Subcutaneous abdominal adipose tissue (tissue), 5 donors: Measurements from ENCODE around the gene RPS21.

Source experiments
- H3K27ac ChIP-seq: one replicate; pipeline ENCODE4 v1.7.0; 2013; ENCODE audit warnings: low read depth, mild to moderate bottlenecking, inconsistent platforms, low read length, moderate library complexity
- H3K27me3 ChIP-seq, 5 donors: one replicate each; pipeline ENCODE4 v1.7.0; 2013; ENCODE audit warnings: low read length in 5 of 5, inconsistent platforms in 1 of 5; ENCODE audit not compliant: control insufficient read depth in 5 of 5, insufficient read depth in 4 of 5
- H3K36me3 ChIP-seq, 5 donors: one replicate each; pipeline ENCODE4 v1.7.0; 2013; ENCODE audit warnings: low read length in 5 of 5; ENCODE audit not compliant: control insufficient read depth in 5 of 5, insufficient read depth in 5 of 5
- H3K4me1 ChIP-seq, 5 donors: one replicate each; pipeline ENCODE4 v1.7.0; 2013; ENCODE audit warnings: low read length in 5 of 5, mild to moderate bottlenecking in 3 of 5, moderate library complexity in 1 of 5; ENCODE audit not compliant: control insufficient read depth in 5 of 5, insufficient read depth in 5 of 5
- H3K4me3 ChIP-seq, 5 donors: one replicate each; pipeline ENCODE4 v1.7.0; 2013; ENCODE audit warnings: low read length in 5 of 5, low read depth in 1 of 5
- H3K9ac ChIP-seq, 5 donors: one replicate each; pipeline ENCODE4 v1.7.0; 2013; ENCODE audit warnings: low read length in 5 of 5, mild to moderate bottlenecking in 4 of 5, moderate library complexity in 3 of 5
- H3K9me3 ChIP-seq, 5 donors: one replicate each; pipeline ENCODE4 v1.7.0; 2013; ENCODE audit warnings: low read length in 5 of 5; ENCODE audit not compliant: control insufficient read depth in 5 of 5
- donor health status: healthy.
- donor health status: healthy.
- donor health status: healthy.
- donor health status: healthy.
- donor health status: healthy.

Gene RPS21

DNA sequence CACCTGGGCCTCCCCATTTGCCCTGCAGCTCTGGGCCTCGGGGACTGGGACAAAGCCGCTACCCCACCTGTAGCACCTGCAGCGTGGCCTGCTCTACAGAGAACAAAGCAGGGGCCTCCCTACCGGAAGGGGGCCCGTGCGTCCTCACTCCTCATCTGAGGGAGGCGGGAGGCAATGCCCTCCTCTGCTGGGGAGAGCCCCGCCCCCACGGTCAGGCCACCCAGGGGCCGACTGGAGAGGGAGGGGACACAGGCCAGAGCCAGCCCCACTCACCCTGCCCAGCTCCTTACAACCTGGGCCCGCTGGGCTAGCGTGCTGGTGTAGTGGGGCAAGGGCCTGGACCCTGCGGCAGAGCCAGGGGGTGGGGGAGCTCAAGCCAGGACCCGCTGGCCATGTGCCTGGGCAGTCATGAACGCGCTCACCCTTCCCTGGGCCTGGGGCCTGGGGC, 27.8 kb upstream of the RPS21 start:
- H3K4me3 ChIP-seq: peak overlapping the region in 2 of 5 donors; percentile 34 to 49
- peaks cover 0 to 4% (median 0%) of the 10 kb centered on the region in 5 donors for H3K36me3 ChIP-seq
- H3K27me3 ChIP-seq: no peaks in the 10 kb centered on the region
- H3K27ac ChIP-seq: peak overlapping the region; percentile 92
- H3K9me3 ChIP-seq: no peaks in the 10 kb centered on the region
- peak overlapping the region in 3 of 5 donors; percentile 62 to 81 (median 70) for H3K9ac ChIP-seq
- H3K4me1 ChIP-seq: peaks cover 5 to 83% (median 59%) of the 10 kb centered on the region in 5 donors

DNA sequence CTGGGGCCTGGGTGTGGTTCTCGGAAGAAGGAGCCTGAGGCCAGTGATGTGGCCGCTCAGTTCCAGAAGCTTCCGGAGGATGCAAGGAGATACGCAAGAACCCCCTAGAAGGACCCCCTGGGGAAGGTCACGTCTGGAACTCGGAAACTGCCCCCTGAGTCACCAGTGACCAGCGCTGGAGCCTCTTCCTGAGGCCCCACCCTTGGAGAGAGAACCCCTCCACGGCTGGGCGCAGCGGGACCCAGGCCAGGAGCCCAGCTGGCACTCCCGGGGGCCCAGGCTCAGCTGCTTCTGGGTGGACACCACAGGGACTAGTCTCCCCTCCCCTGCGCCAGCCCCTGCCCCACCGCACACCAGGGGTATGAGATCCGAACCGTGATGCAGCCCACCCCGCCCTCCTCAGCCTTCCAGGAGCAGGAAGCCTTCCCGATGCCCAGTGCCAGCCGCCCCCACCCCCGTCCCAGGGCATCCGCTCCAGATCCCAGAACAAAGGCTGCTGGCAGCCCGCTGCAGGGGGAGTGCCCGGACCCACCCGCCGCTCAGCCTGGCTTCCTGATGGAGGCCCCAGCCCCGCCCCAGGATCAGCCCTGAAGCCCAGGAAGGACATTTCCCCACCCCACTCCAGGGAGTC, 27.3 kb upstream of the RPS21 start:
- H3K27me3 ChIP-seq: peaks cover 0 to 2% (median 0%) of the 10 kb centered on the region in 5 donors
- H3K4me1 ChIP-seq: peaks cover 5 to 85% (median 62%) of the 10 kb centered on the region in 5 donors
- peaks cover 0 to 4% (median 0%) of the 10 kb centered on the region in 5 donors for H3K36me3 ChIP-seq
- no peak overlapping the region for H3K4me3 ChIP-seq
- no peaks in the 10 kb centered on the region for H3K9me3 ChIP-seq
- peak overlapping the region; percentile 92 for H3K27ac ChIP-seq
- peak overlapping the region in 1 of 5 donors; percentile 70 for H3K9ac ChIP-seq

DNA sequence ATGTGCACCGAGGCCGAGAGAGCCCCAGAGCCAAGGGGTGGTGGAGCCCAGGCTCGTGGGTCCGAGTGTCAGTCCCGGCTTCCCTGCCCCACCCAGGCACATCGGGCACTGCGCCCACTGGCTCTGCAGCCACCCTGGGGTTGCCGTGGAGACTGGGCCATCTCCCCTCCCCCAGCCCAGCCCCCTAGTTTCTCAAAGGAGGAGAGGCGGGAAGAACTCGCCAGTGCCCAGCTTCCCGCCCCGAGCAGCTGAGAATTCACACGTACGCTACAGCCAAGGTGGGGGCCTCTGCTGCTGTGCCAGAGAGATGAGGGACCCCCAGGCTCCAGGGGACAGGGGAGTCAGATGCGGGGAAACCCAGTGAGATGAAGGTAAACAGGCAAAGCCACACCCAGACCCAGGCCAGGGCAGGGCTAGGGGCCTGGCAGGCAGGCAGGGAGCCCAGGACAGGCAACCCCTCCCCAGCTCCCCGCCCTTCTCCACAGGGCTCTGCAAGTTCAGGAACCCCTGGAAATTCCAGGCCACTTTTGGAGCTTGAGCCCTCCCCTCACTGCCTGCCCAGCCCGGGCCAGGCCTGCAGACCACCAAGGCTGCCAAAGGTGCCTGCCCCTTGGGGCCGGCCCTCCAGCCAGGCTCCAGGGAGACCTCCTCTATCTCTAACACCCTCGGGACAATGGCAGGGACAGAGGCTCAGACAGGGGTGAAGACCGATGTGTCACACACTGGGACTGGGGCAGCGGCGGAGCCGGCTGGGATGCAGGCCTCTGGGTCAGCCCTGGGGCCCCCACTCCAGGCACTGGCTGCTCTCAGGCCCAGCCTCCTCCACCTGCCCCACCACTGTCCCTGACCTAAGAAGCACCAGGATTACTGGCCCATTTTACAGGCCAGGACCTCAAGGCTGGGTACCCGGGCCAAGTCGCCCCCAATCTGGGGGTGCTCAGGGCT, 25.8 kb upstream of the RPS21 start:
- peak overlapping the region in 2 of 5 donors; percentile 6 to 26 for H3K9ac ChIP-seq
- H3K4me3 ChIP-seq: no peak overlapping the region
- H3K27me3 ChIP-seq: peaks cover 0 to 8% (median 0%) of the 10 kb centered on the region in 5 donors
- peaks cover 4 to 85% (median 62%) of the 10 kb centered on the region in 5 donors for H3K4me1 ChIP-seq
- H3K27ac ChIP-seq: peak overlapping the region; percentile 57
- no peaks in the 10 kb centered on the region for H3K9me3 ChIP-seq
- H3K36me3 ChIP-seq: peaks cover 0 to 4% (median 0%) of the 10 kb centered on the region in 5 donors

DNA sequence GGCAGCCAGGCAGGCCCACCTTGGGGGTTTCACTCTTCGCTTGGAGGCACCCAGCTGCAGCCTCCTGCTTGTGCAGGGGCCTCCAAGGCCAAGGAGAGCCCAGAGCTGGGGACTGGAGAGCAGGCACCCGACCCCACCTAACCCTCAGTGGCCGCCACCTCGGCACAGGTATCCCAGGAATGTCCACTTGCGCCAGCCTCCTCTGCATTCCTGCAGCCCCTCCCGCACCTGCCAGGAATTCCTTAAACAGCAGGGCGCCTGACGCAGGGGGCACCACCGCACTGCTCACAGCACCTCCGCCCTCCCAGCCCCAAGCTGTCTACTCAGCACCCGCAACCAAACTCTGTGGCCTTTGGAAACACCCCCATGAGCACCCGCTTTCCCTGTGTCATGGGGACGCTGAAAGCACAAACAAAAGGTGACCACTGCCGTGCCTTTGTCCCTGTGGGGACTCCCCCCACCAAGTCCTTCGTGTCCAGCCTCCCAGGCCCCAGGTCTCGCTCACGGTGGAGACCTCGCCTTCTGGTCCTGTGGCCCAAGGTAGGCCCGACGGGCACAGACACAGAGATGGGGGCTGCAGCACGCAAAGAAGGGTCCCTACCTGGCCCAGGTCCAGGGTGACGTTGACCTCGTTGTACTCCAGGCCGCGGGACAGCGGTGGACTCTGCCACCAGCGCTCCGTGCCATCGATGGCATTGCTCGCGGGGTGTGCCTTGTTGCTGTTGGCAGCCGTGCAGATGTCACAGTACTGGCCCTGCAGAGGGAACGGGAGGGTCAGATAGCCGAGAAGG, 24.9 kb upstream of the RPS21 start:
- Histone ChIP-seq H3K27ac (peak overlapping the region; percentile 57), H3K4me1 (peaks cover 3 to 79% (median 60%) of the 10 kb centered on the region in 5 donors), H3K4me3 (no peak overlapping the region), H3K9ac (no peak overlapping the region), H3K27me3 (peaks cover 0 to 10% (median 0%) of the 10 kb centered on the region in 5 donors), H3K36me3 (peaks cover 0 to 4% (median 0%) of the 10 kb centered on the region in 5 donors), H3K9me3 (no peaks in the 10 kb centered on the region)

DNA sequence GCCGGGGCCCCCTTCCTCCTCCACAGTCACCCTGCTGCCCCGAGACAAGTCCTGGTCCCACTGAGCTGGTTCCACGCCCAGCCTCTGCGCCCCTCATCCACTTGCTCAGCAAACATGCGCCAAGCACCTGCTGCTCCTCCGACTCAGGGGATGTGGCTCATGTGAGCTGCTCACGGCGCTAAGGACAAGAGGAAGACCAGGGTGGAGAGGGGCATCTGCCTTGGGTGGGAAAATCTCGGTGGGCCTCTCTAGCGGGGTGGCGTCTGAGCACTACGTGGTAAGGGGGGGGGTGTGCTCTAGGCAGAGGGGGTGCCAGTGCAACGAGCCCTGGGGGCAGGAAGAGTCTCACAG, 24.3 kb upstream of the RPS21 start:
- peaks cover 0 to 10% (median 0%) of the 10 kb centered on the region in 5 donors for H3K27me3 ChIP-seq
- no peak overlapping the region for H3K4me3 ChIP-seq
- H3K4me1 ChIP-seq: peaks cover 3 to 76% (median 57%) of the 10 kb centered on the region in 5 donors
- H3K9ac ChIP-seq: no peak overlapping the region
- H3K9me3 ChIP-seq: no peaks in the 10 kb centered on the region
- peaks cover 0 to 4% (median 0%) of the 10 kb centered on the region in 5 donors for H3K36me3 ChIP-seq
- no peak overlapping the region for H3K27ac ChIP-seq

DNA sequence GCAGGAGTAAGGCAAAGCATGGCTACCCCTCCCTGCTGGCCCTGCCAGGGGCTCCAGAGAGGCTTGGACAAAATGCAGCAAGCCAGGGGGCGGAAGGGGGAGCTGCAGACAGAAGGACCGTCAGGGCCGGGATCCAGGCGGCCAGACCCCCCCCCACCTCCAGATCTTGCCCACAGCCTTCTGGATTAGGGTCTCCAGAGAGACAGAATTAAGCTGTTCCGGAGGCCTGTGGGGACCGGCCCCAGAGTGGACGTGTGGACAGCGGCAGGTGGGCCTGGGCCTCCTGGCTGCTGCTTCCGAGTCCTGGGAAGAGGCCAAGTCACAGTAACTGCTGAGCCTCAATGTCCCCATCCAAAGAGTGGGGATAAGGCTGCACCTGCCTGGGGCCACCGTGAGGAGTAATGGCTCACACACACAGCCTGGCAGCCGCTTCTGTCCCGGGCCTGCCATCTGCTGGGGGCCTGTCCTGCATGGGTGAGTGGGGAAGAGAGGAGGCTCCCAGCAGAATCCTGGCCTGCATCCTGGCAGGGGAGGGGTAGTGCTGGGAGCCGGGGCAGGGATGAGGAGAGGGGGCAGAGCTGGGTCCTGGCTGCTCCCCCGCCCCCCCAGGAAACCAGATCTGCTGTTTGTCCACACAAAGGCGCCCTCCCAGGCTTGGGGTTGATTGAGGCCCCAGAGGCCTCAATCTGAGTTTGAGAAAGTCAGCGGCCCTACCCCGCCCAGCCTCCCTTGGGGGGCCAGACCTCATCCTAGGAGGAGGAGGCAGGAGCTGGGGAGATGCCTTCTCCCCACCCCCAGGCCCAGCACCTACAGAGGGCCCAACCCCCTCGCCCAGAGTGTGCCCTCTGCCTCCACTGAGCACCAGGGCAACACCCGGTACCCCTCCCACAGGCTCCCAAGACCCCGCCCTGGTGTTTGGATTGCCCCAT, 23.6 kb upstream of the RPS21 start:
- H3K27me3 ChIP-seq: peaks cover 0 to 10% (median 0%) of the 10 kb centered on the region in 5 donors
- no peak overlapping the region for H3K4me3 ChIP-seq
- H3K4me1 ChIP-seq: peaks cover 3 to 76% (median 57%) of the 10 kb centered on the region in 5 donors
- H3K27ac ChIP-seq: peak overlapping the region; percentile 82
- peaks cover 0 to 4% (median 0%) of the 10 kb centered on the region in 5 donors for H3K36me3 ChIP-seq
- no peaks in the 10 kb centered on the region for H3K9me3 ChIP-seq
- H3K9ac ChIP-seq: peak overlapping the region in 1 of 5 donors; percentile 43

DNA sequence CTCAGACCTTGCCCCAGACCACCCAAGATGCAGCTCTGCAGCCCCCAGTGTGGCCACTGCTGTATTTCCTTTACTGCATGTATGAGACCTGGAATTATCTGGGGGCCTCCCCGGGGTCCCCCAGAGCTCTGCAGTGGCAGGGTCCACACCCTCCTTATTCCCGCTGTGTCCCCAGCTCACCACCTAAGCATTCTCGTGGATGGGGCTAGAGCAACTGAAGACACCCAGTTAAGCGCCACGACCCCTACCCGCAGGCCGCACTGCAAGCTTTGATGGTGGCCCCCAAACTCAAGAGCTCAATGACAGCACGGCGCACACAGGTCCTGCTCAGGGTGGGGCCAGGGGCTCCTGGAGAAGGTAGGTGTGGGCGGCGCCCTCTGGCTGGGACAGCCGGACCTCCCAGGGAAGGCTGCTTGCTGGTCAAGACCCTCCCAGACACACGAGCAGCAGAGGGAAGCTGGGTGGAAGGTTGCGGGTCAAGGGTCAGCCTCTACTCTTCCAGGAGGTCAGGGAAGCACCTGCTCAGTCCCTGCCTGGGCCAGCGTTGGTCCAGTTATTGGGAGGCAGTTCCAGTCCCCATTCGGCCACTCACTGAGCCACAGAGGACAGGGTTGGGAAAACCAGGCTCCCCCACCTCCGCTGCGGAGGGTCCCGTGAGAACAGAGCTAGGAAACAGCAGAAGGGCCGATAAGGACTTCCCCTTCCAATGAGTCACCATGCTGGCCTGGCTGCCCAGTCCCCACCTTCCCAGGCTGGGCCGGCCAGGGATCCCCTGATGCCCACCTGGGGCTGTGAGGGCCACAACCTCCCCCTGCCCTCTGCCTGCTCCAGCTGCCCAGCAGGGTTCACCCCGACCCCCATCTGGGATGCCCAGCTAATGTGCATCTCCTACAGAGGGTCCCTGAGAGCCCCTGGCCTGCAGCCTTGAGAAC, 22.7 kb upstream of the RPS21 start:
- peaks cover 0 to 4% (median 0%) of the 10 kb centered on the region in 5 donors for H3K36me3 ChIP-seq
- H3K9ac ChIP-seq: peak overlapping the region in 2 of 5 donors; percentile 26 to 73
- peak overlapping the region; percentile 82 for H3K27ac ChIP-seq
- peaks cover 0 to 14% (median 0%) of the 10 kb centered on the region in 5 donors for H3K27me3 ChIP-seq
- peaks cover 3 to 75% (median 57%) of the 10 kb centered on the region in 5 donors for H3K4me1 ChIP-seq
- peak overlapping the region in 2 of 5 donors; percentile 65 to 69 for H3K4me3 ChIP-seq
- no peaks in the 10 kb centered on the region for H3K9me3 ChIP-seq
